ENCODE data around the gene PSMG2. TPM values are rescaled to one million over a fixed set of nuclear protein-coding genes. Genes with fewer than 3 reads are reported as not detected.

The PSMG2 gene
- total RNA-seq, 1 experiment from 2014 or later, result 91.7 TPM

DNA sequence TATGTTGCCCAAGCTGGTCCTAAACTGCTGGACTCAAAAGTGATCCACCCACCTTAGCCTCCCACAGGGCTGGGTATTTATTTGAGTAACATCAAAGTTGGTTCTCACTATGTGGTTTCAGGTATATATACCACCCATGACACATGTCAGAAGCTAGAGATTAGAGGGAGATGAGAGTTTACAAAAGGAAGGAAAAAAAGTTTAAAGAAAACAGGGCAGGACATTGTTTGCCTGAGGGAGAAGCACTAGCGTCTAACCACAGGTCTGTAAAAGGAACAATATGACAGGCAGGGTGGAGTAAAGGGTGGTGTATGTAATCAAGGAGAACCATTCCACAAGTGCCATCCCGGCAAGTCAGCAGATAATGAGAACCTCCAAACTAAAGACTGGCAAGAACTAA lies 8.8 kb upstream of the PSMG2 start:
- H3K36me3 ChIP-seq (replicated peaks; ENCODE audit: control insufficient read depth, insufficient read depth, low read length), result peaks cover 4% of the 10 kb centered on the region
- H3K4me3 ChIP-seq (ENCODE audit: insufficient read depth, low read depth, low read length), result no peak overlapping the region
- no peak for DNase-seq
- H3K27me3 ChIP-seq (ENCODE audit: control insufficient read depth, insufficient read depth, low read length), result no peaks in the 10 kb centered on the region

DNA sequence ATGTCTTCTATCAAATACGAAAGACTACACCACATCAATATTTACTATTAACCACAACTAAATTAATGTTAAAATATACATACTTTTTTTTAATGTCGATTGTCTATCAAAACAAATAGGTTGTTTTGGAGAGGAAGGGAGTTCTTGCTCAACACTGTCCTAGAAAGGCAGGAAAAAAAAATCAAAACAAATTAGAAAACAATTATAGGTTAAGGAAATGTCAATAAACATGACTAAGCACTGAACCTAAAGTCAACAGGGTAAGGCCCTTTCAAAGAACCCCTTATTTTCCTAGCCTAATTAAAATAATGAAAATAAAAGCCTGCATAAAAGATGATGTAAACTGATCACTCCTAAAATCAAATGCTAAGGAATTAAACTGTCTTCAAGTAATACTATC lies 3.1 kb upstream of the PSMG2 start:
- Histone ChIP-seq H3K4me3 (ENCODE audit: insufficient read depth, low read depth, low read length) (no peak overlapping the region), H3K27me3 (ENCODE audit: control insufficient read depth, insufficient read depth, low read length) (no peaks in the 10 kb centered on the region), H3K36me3 (replicated peaks; ENCODE audit: control insufficient read depth, insufficient read depth, low read length) (peaks cover 3% of the 10 kb centered on the region)
- DNase-seq, result no peak

DNA sequence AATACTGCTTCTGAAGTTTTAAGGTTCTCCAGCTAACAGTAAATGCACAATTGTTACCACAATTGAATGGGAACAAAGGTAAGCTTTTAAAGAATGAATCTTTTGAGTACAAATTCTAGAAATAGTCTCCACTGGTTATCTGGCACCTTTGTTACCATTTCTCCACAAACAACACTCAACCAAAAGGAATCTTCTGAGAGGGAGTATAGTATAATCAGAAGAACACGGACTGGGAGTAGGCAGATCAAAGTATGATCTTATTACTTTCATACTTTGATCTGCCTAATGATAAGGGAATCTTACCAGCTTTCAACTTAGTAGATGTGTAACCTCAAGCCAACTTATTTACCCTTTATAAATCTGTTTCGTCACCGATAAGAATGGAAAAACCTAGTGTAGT lies 1.7 kb upstream of the PSMG2 start:
- Histone ChIP-seq H3K4me3 (ENCODE audit: insufficient read depth, low read depth, low read length) (no peak overlapping the region; the same call in 1 of the 2 replicates), H3K36me3 (replicated peaks; ENCODE audit: control insufficient read depth, insufficient read depth, low read length) (peaks cover 3% of the 10 kb centered on the region), H3K27me3 (ENCODE audit: control insufficient read depth, insufficient read depth, low read length) (no peaks in the 10 kb centered on the region)
- no peak for DNase-seq

DNA sequence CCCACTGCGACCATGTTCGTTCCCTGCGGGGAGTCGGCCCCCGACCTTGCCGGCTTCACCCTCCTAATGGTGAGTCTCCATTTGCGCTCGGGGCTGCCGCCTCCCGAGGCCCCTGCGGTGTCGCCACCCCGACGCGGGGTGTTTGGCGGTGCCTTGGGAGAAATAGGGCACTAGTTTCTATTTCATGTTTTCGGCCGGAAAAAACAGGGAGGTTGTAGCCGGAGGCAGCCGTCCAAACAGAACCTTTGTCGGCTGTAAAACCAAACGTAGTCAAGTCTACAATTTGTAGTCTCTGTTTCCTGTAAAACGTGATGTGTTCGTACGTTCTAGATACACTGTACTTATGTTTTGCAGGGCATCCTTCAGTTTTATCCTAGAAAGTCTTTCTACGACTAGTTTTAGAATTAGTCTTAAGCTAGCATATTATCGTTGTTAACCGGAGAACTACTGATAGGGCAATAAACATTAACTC lies 290 bp downstream of the PSMG2 start:
- no peak for DNase-seq
- Histone ChIP-seq H3K4me3 (ENCODE audit: insufficient read depth, low read depth, low read length) (peak overlapping the region; percentile 94), H3K36me3 (replicated peaks; ENCODE audit: control insufficient read depth, insufficient read depth, low read length) (peaks cover 8% of the 10 kb centered on the region), H3K27me3 (ENCODE audit: control insufficient read depth, insufficient read depth, low read length) (no peaks in the 10 kb centered on the region)

DNA sequence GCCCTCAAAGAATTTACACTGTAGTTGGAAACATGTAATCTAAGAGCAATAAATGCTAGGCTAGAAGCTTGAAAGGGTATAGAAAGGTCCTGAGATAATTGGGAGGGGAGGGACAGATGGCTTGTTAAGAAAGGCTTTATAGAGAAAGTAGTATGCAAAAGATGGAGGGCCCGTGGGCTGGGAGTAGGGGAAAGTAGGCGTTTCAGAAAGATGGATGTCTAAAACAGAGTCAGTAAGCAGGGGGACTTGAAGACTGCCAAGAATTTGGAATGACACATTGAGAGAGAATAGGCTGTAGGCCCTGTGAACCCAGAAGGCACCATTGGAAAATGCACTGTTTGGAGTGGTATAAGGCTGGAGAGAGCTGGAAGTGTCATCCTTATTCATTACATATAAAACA lies 822 bp downstream of the PSMG2 start:
- Histone ChIP-seq H3K27me3 (ENCODE audit: control insufficient read depth, insufficient read depth, low read length) (no peaks in the 10 kb centered on the region), H3K4me3 (ENCODE audit: insufficient read depth, low read depth, low read length) (peak overlapping the region; percentile 94), H3K36me3 (replicated peaks; ENCODE audit: control insufficient read depth, insufficient read depth, low read length) (peaks cover 7% of the 10 kb centered on the region)
- peak; percentile 37 for DNase-seq

DNA sequence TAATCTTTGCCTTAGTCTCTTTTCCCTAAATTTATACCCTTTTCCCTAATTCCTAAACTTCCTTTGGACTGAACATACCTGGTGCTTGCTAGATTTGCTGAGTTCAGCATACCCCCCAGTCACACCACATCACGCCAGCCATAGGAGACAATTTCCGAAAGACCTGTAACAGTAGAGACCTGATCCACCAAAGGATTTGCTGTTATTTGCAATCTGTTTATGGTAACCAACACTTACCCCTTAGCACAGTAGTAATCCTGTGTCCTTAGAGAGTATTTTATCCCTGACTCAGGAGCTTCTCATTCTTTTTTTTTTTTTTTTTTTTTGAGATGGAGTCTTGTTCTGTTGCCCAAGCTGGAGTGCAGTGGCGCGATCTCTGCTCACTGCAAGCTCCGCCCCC lies 8.6 kb downstream of the PSMG2 start:
- Histone ChIP-seq H3K27me3 (ENCODE audit: control insufficient read depth, insufficient read depth, low read length) (no peaks in the 10 kb centered on the region), H3K36me3 (replicated peaks; ENCODE audit: control insufficient read depth, insufficient read depth, low read length) (peaks cover 20% of the 10 kb centered on the region), H3K4me3 (ENCODE audit: insufficient read depth, low read depth, low read length) (no peak overlapping the region)
- no peak for DNase-seq

DNA sequence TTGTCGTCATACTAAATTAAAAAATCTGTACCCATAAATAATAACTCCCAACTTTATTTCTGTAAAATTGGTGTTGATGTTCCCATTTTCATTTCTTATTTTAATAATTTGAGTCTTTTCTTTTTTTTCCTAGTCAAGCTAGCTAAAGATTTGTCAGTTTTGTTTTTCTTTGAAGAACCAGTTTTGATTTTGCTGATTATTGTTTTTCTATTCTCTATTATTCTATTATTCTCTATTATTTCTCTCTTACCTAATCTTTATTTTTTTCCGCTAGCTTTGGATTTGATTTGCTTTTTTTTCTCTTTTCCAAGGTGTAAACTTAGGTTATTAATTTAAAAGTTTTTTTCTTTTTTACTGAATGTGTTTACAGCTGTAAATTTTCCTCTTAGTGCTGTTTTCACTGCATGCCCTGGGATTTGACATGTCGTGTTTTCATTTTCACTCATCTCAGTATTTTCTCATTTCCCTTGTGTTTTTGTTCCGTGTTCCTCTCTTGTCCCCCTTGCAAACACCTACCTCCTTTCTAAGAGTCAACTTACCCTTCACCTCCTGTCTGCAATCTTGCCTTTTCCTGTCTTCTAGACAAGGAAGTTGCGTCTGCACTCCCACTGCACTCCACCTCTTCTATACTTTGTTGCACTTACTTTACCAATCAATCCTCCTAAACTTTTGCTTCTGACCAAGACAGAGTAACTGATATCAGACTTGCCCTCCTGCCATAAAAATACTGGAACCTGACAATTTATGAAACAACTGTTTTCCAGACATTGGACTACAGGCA lies 18.8 kb downstream of the PSMG2 start:
- DNase-seq, result no peak
- peaks cover 7% of the 10 kb centered on the region for H3K36me3 ChIP-seq (replicated peaks; ENCODE audit: control insufficient read depth, insufficient read depth, low read length)

DNA sequence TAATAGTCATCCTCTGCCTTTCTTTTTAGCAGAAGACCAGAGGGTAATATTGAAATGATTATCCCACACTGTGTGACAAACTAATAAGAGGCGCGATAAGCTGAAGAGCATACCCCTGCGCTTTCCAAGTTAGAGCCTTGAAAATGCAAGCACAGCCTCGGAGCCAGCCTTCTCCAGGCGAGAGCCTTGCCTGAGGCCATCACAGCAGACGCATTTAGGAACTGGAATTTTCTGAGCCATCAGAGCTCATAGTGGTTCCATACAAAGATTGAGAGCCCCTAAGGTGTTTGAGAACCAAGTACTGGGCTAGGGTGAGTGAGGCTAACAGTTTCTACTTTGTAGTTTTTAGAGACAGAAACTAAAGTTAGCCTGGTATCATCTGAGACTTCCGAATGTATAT lies 19.9 kb downstream of the PSMG2 start:
- H3K4me3 ChIP-seq (ENCODE audit: insufficient read depth, low read depth, low read length), result no peak overlapping the region
- H3K27me3 ChIP-seq (ENCODE audit: control insufficient read depth, insufficient read depth, low read length), result no peaks in the 10 kb centered on the region
- DNase-seq, result no peak
- H3K36me3 ChIP-seq (replicated peaks; ENCODE audit: control insufficient read depth, insufficient read depth, low read length), result peaks cover 7% of the 10 kb centered on the region

More for the DNA sequence above, 18.8 kb downstream of the PSMG2 start:
- Histone ChIP-seq H3K27me3 (ENCODE audit: control insufficient read depth, insufficient read depth, low read length) (no peaks in the 10 kb centered on the region), H3K4me3 (ENCODE audit: insufficient read depth, low read depth, low read length) (no peak overlapping the region)

DNA sequence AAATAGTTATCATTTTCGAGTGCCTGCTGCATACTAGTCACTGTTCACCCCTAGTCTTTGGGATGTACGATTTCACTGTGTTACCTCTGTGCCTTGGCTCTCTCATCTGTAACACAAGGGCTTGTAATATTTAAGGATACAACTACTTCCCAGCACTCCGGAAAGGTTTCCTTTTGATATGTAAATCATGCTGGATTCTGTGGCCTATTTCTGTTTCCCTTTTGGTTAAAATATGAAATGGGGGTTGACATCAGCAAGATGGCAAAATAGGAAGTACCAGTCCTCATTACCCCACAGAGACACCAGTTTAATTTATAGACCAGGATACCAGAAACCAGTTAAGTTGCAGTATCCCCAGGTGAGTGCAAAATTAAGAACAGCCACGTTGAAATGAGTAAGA lies 23.5 kb downstream of the PSMG2 start:
- DNase-seq, result no peak
- Histone ChIP-seq H3K4me3 (ENCODE audit: insufficient read depth, low read depth, low read length) (no peak overlapping the region), H3K27me3 (ENCODE audit: control insufficient read depth, insufficient read depth, low read length) (no peaks in the 10 kb centered on the region), H3K36me3 (replicated peaks; ENCODE audit: control insufficient read depth, insufficient read depth, low read length) (peaks cover 6% of the 10 kb centered on the region)

DNA sequence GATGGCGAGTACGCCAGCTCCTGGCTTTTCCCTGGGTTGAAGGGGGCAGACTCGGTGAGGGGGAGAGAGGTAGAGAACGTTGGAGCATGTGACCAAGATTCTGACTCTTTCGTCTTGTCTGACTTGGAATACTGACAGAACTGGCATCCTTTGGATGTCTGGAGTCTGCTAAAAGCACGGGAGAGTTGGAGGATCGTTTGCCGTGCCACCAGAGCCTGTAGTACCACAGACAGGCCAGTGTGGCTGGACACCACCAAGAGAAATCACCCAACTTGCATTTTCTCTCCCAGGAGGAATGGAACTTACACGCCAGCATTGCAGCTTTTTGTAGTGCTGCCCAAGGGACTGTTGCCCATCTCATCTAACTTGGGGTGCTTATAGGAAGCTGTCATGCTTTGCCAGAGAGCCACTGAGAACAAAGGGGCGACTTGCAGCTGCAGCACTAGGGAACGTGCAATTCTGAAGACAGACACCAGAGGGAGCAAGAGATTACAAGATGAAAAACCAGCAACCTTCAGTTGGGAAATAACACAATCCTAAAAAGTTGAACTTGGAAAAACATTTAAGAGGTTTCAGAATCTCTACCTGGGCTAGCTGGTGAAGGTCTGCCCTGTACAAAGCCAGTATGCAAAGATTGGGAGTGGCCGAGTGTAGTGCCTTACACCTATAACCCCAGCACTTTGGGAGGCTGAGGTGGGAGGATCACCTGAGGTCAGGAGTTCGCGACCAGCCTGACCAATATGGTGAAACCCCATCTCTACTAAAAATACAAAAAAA lies 24.1 kb downstream of the PSMG2 start:
- H3K27me3 ChIP-seq (ENCODE audit: control insufficient read depth, insufficient read depth, low read length), result no peaks in the 10 kb centered on the region
- H3K4me3 ChIP-seq (ENCODE audit: insufficient read depth, low read depth, low read length), result no peak overlapping the region
- H3K36me3 ChIP-seq (replicated peaks; ENCODE audit: control insufficient read depth, insufficient read depth, low read length), result peaks cover 4% of the 10 kb centered on the region
- DNase-seq, result peak; percentile 80

DNA sequence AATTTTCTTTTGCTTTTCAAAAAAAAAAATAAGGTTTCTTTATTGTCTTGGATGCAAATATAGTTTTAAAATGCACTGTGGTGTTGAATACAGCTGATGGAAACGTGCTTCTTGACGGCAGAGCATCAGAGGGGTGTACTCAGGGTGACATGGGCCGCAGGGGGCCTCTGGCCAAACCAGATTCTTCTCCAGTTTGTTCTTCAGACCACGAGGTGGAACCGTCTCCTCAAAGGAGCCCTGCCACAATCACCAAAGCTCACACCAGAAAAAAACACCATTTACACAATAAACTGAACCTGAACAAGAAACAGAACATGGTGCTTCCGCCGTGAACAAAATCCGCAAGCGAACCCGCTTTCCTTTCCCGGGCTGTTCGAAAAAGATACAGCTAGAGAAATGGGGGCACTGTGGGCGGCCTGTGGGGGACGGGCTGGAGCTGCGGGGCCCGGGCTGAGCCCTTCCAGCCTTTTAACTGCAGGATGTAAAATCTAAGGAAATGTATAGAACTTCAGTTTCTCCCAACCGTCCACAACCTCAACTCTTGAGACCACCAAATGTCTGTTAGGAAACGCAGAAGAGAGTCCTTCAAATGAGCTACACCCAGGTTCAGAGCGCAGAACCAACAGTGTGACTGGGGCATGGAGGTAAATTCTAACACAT lies 34.5 kb downstream of the PSMG2 start:
- H3K4me3 ChIP-seq (ENCODE audit: insufficient read depth, low read depth, low read length), result no peak overlapping the region
- no peak for DNase-seq
- H3K36me3 ChIP-seq (replicated peaks; ENCODE audit: control insufficient read depth, insufficient read depth, low read length), result no peaks in the 10 kb centered on the region
- H3K27me3 ChIP-seq (ENCODE audit: control insufficient read depth, insufficient read depth, low read length), result no peaks in the 10 kb centered on the region

DNA sequence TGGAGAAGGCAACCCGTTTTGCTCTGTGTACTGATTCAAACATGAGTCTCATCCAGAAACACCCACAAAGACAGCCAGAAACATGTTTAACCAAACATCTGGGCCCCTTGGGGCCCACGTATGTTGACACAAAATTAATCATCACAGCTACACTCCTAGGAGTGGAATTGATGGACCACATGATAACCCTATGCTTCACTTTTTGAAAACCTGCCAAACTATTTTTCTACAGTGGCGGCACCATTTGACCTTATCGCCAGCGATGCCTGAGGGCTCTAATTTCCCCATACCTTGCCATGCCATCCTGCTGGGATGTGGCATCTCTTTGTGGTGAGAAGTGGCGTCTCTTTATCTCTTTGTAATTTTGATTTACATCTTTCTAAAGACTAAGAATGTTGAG lies 38.5 kb downstream of the PSMG2 start:
- DNase-seq, result no peak
- H3K4me3 ChIP-seq (ENCODE audit: insufficient read depth, low read depth, low read length), result no peak overlapping the region
- H3K27me3 ChIP-seq (ENCODE audit: control insufficient read depth, insufficient read depth, low read length), result no peaks in the 10 kb centered on the region
- H3K36me3 ChIP-seq (replicated peaks; ENCODE audit: control insufficient read depth, insufficient read depth, low read length), result no peaks in the 10 kb centered on the region

DNA sequence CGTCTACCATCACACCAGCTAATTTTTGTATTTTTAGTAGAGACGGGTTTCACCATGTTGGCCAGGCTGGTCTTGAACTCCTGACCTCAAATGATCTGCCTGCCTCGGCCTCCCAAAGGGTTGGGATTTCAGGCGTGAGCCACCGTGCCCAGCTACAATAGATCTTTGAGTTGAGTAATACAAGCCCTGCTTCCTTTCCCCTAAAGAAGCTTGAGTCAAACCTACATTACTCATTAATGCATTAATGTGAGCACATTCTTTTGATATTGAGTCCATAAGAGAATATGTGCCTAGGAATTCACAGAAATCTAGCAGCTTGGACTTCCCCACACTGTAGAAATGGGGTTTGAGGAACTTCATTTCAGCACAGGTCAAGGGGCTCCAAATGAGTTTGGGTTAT lies 39.6 kb downstream of the PSMG2 start:
- no peak for DNase-seq
- H3K4me3 ChIP-seq (ENCODE audit: insufficient read depth, low read depth, low read length), result no peak overlapping the region
- no peaks in the 10 kb centered on the region for H3K36me3 ChIP-seq (replicated peaks; ENCODE audit: control insufficient read depth, insufficient read depth, low read length)
- H3K27me3 ChIP-seq (ENCODE audit: control insufficient read depth, insufficient read depth, low read length), result no peaks in the 10 kb centered on the region

DNA sequence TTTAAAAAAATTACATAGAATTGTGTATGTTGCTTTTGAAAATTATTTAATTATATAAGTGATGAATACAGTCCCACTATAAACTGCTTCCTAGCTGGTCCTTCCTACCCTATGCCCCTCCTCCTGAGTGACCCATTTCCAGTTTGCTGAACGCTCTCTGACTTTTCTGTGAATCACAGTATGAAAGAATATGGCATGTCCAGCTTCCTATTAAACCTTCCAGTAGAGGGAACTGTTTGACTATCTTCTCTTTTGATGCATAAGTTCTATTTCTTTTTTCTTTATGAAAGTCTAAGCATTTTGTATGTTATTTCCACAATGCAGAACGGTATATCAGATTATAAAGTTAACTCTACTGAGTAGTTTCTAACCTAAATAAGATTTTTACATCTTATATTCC lies 41.3 kb downstream of the PSMG2 start:
- no peak for DNase-seq
- H3K4me3 ChIP-seq (ENCODE audit: insufficient read depth, low read depth, low read length), result no peak overlapping the region
- no peaks in the 10 kb centered on the region for H3K27me3 ChIP-seq (ENCODE audit: control insufficient read depth, insufficient read depth, low read length)
- no peaks in the 10 kb centered on the region for H3K36me3 ChIP-seq (replicated peaks; ENCODE audit: control insufficient read depth, insufficient read depth, low read length)
